Measurements from ENCODE around the gene ELL. TPM values are rescaled to one million over a fixed set of nuclear protein-coding genes. Genes with fewer than 3 reads are reported as not detected.
A peak's percentile ranks its signal among the peaks of the same experiment; 100 is the strongest.

Gene ELL
- total and polyA plus RNA-seq, 9 of the 15 experiments (the other 6 are each of a cell fraction or from before 2014, with no cell fraction given): 0.24 to 22.5 (median 4.1) TPM

DNA sequence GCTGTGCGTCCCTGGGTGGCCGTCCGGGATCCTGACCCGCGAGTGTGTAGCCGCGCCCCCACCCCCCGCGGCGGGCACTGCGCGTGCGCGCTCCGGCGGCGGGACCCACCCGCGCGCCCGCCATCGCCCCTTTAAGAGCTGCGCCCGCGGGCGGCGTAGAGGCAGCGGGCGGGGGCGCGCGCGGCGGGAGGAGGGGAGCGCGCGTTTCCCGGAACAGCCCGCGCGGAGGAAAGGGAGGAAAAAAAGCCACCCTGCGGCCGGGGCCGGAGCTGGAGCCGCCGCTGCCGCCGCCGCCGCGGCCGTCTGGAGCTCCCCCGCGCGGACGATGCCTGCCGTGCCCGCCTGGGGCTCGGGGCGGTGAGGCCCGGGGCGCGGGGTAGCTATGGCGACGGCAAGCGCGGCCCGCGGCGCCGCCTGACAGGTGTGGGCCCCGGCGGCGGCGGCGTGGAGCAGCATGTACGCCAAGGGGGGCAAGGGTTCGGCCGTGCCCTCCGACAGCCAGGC, 102.6 kb downstream of the ELL start, which contains the start of gene SSBP4 (continued):
- TF ChIP-seq POLR2H (tag; IDR thresholded peaks at IDR 0.05; ENCODE audit: low read depth) (no peak), BRCA1 (IDR thresholded peaks at IDR 0.05) (no peak), BRCA1 (CRISPR knock-in tag; IDR thresholded peaks at IDR 0.05) (no peak), PTTG1 (tag; IDR thresholded peaks at IDR 0.05; ENCODE audit: low read depth) (no peak), ESRRA (IDR thresholded peaks at IDR 0.05; ENCODE audit: borderline replicate concordance, low read depth) (peak; percentile 35; the same call in 1 of the 2 replicates), RBM15 (IDR thresholded peaks at IDR 0.05; ENCODE audit: insufficient read depth, low read length) (no peak), SPI1 (IDR thresholded peaks at IDR 0.05; ENCODE audit: borderline replicate concordance, low read depth, low read length) (no peak), ERF (CRISPR knock-in tag; IDR thresholded peaks at IDR 0.05) (peak; percentile 46; the same call in 1 of the 2 replicates), ZKSCAN1 (IDR thresholded peaks at IDR 0.05; ENCODE audit: low read depth, low read length) (no peak), ZFPM2 (CRISPR knock-in tag; IDR thresholded peaks at IDR 0.05) (no peak), OTX1 (CRISPR knock-in tag; IDR thresholded peaks at IDR 0.05) (no peak), ZNF316 (IDR thresholded peaks at IDR 0.05) (no peak), MCM7 (IDR thresholded peaks at IDR 0.05) (no peak), SFPQ (IDR thresholded peaks at IDR 0.05; ENCODE audit: low read depth, low read length) (no peak), PPARD (CRISPR knock-in tag; IDR thresholded peaks at IDR 0.05) (no peak), DNMT1 (IDR thresholded peaks at IDR 0.05) (no peak), XRCC4 (IDR thresholded peaks at IDR 0.05; ENCODE audit: extremely low read depth, insufficient read depth, insufficient read length) (no peak), MXI1 (IDR thresholded peaks at IDR 0.05; ENCODE audit: low read depth, low read length) (no peak; the same call in 1 of the 2 replicates), ZNF644 (tag; IDR thresholded peaks at IDR 0.05; ENCODE audit: low read depth) (peak; percentile 75), TFAM (CRISPR knock-in tag; conservative IDR thresholded peaks at IDR 0.05) (no peak), POLR3A (IDR thresholded peaks at IDR 0.05; ENCODE audit: borderline replicate concordance, extremely low read depth, insufficient read depth, insufficient read length) (no peak), ZKSCAN3 (CRISPR knock-in tag; IDR thresholded peaks at IDR 0.05) (no peak), L3MBTL2 (IDR thresholded peaks at IDR 0.05) (peak; percentile 91; the same call in 1 of the 2 replicates), ZC3H11A (IDR thresholded peaks at IDR 0.05; ENCODE audit: low read depth, low read length) (no peak)
- TF ChIP-seq, protein P1, sequence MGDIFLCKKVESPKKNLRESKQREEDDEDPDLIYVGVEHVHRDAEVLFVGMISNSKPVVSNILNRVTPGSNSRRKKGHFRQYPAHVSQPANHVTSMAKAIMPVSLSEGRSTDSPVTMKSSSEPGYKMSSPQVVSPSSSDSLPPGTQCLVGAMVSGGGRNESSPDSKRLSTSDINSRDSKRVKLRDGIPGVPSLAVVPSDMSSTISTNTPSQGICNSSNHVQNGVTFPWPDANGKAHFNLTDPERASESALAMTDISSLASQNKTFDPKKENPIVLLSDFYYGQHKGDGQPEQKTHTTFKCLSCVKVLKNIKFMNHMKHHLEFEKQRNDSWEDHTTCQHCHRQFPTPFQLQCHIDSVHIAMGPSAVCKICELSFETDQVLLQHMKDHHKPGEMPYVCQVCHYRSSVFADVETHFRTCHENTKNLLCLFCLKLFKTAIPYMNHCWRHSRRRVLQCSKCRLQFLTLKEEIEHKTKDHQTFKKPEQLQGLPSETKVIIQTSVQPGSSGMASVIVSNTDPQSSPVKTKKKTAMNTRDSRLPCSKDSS (IDR thresholded peaks at IDR 0.05; ENCODE audit: low read depth, partially characterized antibody): no peak
- TF ChIP-seq, protein P2, sequence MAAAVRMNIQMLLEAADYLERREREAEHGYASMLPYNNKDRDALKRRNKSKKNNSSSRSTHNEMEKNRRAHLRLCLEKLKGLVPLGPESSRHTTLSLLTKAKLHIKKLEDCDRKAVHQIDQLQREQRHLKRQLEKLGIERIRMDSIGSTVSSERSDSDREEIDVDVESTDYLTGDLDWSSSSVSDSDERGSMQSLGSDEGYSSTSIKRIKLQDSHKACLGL (CRISPR knock-in tag; IDR thresholded peaks at IDR 0.05; ENCODE audit: borderline replicate concordance, poor library complexity, severe bottlenecking): peak; percentile 7
- TF ChIP-seq, protein P3, sequence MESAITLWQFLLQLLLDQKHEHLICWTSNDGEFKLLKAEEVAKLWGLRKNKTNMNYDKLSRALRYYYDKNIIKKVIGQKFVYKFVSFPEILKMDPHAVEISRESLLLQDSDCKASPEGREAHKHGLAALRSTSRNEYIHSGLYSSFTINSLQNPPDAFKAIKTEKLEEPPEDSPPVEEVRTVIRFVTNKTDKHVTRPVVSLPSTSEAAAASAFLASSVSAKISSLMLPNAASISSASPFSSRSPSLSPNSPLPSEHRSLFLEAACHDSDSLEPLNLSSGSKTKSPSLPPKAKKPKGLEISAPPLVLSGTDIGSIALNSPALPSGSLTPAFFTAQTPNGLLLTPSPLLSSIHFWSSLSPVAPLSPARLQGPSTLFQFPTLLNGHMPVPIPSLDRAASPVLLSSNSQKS (CRISPR knock-in tag; IDR thresholded peaks at IDR 0.05): no peak
